ENCODE measurements around the gene CEP76.

CEP76 gene, protein sequence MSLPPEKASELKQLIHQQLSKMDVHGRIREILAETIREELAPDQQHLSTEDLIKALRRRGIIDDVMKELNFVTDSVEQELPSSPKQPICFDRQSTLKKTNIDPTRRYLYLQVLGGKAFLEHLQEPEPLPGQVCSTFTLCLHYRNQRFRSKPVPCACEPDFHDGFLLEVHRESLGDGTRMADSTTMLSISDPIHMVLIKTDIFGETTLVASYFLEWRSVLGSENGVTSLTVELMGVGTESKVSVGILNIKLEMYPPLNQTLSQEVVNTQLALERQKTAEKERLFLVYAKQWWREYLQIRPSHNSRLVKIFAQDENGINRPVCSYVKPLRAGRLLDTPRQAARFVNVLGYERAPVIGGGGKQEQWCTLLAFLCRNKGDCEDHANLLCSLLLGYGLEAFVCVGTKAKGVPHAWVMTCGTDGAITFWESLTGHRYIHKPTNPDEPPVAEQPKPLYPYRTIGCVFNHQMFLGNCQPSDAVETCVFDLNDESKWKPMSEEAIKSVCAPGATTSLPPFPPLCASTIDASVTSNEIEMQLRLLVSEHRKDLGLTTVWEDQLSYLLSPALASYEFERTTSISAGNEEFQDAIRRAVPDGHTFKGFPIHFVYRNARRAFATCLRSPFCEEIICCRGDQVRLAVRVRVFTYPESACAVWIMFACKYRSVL

DNA sequence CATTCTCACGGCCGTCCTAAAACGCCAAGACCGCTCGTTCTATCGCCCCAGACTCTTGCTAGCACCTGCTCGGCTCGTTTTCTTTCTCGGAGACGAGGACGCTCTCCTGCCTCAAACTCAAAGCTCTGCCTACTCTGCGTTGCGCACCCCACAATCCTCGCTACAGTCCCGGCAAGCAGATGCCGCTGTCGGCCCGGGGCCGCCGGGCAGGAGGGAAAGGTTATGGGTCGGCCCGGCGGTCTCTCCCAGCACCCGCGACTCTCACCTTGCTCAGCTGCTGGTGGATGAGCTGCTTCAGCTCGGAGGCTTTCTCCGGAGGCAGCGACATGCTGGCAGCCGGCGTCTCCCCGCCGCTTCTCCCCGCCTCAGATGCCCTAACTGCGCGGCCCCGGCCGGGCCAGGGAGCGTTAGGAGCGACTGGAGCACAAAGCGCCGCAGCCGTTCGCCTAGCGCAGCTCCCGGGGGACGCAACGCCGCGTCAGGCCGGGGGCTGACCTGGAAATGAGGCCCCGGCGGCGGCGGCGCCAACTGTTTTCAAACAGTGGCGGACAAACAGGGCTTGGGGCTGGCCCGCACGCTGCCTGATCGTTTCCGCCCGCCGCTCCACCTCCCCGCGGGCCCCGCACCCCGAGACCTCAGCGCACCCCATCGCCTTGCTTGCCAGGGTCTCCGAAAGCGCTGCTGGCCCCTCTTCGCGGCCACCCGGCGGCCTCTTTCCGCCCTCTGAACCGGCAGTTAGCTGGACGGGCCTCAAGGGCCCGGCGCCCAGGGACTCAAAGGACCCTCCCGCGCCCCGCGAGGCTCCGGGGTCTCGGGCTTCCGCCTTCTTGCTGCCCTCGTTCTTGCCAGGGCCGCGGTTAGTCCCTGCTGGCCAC lies at the start of gene CEP76, which contains the start of gene PSMG2:
Gene CEP76 (minus strand): TSS at position 503 of the 875 bp plus-strand sequence. CDS start 175 bp downstream, at position 328.
Gene PSMG2 (plus strand): TSS at position 822 of the 875 bp plus-strand sequence. CDS start 66 bp downstream, outside the sequence.
- peak; percentile 54 to 77 for DNase-seq (ENCODE audit: low read depth in 2 of 2)

DNA sequence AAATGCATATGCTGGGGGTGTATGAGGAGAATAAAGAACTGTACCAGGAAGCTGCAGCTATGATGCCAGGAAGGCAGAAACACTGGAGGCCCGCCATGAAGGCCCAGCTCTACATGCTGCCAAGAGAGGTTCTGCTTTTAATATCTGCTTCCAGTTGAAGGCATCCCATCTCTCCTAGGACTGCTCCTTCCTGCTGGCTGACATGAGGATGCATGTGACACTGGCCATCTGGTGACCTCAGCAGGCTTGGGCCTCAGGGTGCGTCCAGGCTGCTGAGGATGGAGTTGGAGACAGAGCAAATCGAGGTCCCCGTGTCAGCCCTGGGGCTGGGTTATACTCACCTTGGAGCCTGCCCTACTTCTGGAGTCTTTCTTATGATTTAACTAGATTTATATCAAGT lies 49.4 kb upstream of the CEP76 start:
- no peak for DNase-seq (ENCODE audit: low read depth in 2 of 2)

DNA sequence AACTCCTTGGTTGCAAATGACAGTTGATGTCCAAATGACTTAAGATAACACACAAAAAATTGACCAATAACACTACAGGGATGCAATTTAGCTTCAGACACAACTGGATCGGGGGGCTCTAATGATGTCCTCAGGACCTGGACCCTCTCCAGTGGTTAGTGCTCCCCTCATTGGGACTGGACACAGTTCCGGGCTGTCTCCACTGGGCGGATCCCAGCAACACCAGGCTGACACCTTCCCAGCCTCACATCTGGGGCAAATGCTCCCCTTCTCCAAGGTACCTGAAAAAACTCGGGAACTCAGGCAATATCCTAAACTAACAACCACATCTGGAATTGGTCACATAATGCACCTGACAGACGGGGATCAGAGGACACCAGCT lies 49.0 kb upstream of the CEP76 start:
- DNase-seq (ENCODE audit: low read depth in 2 of 2), result no peak

DNA sequence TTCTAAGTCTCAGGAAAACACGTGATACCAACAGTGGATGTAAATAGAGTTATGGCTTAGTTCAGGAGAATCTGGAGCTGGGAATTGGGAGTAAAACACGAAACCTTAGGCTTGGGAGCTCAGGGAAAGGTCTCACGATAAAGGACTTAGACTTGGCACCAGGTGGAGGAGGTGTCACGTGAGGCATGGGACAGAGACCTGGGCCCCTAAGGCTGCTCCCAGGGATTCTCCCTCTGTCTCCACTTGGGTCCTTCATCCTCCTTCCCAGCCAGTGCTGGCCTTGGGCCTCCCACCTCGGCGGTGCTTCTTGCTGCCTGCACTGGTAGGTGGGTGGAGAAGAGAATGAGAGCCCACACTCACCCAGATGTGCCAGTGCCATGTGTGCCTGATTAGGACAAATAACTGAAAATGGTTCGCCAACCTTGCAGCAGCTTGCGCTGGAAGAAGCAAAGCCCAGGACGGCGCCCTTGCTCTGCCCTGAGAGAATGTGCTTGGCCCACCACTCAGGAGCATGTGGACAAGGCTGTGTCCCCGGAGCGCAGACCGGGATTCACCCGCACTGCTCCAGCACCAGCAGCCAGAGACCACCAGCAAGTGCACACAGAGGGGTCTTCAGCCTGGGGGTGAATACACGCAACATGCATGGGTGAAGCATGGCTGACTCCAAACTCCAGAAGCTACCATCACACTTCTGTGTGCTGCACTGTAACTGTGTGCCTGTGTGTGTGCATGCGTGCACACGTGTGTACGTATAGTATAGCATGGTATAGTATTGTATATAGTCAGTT lies 48.4 kb upstream of the CEP76 start:
- no peak for DNase-seq (ENCODE audit: low read depth in 2 of 2)

DNA sequence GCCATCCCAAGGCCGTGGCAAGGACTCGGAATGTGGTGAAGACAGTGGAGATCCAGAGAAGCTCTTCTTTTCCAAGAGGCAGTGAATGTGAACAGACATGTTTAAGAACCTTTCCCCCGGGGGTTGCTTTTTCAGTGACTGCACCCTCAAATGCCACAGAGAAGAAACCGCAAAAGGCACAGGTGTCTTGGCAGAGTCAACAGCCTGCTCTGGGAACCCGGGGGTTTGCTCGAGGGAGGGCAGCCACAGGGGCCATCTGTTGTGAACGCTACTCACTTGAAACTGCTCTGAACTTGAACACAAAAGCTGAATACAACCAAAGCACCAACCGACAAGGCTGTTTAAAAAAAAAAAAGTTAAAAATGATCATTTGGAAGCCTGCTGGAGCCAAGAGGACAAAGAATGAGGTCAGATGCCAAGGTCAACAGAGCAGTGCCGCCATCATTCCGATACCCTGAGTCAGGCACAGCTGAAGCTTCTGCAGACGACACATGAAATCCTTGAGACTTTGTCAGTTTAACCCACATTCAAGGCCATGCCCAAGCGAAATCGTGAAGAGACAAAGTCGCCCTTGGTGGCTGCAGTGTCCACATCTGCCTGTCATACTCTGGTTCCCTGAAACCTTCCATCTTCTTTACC lies 47.7 kb upstream of the CEP76 start:
- no peak for DNase-seq (ENCODE audit: low read depth in 2 of 2)

DNA sequence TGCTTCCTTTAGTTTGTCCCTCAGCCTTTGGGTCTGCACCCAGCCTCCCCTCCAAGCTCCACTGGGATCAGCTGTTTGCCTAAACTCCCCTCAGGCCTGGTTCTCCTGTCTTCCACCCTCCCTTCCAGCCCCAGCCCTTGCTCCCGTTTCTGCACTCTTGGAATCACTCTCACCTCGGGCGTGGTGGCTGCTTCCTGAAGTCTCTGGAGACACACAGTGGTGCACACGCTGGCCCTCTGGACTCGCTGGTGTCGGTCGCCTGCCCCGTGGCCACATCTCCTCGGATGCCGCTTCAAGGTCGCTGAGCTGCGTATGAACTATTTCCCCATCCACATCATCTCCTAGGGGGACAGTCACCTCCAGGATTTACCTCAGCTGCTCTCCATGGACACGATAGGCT lies 46.6 kb upstream of the CEP76 start:
- DNase-seq (ENCODE audit: low read depth in 2 of 2), result no peak

DNA sequence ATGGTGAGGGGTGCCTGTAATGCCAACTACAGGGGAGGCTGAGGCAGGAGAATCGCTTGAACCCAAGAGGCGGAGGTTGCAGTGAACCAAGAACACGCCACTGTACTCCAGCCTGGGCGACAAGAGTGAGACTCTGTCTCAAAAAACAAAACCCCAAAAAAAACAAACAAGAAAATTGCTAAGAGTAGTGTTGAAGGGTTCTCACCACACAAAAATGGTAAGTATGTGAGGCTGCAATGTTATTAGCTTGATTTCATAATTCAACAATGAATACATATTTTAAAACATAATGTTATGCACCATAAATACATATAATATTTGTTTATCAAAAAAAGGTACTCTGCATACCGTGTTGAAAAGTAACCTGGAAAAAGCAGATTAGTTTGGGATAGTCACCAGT lies 46.1 kb upstream of the CEP76 start:
- DNase-seq (ENCODE audit: low read depth in 2 of 2), result no peak

DNA sequence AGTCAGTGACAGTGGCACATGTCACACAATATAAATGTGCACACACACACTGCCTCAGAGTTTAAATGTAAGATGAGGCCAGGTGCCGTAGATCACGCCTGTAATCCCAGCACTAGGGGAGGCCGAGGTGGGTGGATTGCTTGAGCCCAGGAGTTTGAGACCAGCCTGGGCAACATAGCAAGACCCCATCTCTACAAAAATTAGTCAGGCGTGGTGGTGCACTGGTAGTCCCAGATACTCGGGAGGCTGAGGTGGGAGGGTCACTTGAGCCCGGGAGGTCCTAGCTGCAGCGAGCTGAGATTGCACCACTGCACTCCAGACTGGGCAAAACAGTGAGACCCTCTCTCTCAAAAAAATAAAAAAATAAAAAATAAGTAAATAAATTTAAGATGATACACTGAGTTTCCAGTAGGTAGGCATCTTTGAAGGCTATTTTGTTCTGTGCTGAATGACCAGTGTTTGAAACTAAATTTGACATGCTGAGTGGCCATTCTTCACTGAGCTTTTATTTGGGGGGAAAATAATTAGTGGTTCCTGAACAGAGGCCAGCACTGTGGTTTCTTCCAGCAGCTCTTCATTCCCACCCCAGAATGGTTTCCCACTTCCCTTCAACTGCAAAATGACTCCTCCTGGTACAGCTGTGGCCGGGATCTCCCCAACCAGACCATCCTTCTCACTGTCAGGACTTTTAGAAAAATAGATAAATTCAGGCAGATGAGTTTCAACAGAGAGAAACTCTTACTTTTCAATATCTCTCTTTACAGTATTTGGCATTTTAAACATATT lies 45.2 kb upstream of the CEP76 start:
- DNase-seq (ENCODE audit: low read depth in 2 of 2), result no peak

DNA sequence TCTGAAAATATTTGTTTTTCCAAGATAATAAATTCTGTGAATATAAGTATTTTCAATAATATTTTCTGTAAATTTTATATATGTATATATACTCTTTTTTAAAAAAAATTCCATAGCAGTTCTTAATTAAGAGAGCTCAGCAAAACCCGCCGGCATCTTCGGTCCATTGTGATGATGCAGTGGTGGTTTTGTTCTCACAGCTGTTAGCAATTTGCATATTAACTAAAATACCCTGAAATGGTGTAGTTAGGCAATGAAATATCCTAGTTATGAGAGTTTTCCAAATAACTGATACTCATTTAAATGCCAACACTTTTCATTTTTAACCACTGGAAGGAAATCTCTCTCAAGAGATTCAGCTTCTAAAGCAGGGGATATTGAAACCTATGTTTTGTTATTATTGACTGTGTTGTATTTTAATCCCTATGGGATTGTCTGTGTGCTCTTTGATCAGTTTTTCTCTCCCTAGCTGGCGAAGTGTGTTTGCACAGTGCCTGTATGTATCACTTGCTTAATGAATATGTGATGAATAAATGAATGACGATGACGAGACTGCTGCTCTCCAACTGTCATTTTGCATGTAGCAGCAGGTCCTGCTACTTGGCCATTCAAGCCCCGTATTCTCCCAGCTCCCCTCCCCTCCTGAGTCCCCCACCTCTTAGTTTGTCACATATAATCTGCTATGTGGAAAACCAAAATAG lies 42.7 kb upstream of the CEP76 start:
- DNase-seq (ENCODE audit: low read depth in 2 of 2), result no peak

DNA sequence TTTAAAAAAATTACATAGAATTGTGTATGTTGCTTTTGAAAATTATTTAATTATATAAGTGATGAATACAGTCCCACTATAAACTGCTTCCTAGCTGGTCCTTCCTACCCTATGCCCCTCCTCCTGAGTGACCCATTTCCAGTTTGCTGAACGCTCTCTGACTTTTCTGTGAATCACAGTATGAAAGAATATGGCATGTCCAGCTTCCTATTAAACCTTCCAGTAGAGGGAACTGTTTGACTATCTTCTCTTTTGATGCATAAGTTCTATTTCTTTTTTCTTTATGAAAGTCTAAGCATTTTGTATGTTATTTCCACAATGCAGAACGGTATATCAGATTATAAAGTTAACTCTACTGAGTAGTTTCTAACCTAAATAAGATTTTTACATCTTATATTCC lies 41.6 kb upstream of the CEP76 start:
- no peak for DNase-seq (ENCODE audit: low read depth in 2 of 2)

DNA sequence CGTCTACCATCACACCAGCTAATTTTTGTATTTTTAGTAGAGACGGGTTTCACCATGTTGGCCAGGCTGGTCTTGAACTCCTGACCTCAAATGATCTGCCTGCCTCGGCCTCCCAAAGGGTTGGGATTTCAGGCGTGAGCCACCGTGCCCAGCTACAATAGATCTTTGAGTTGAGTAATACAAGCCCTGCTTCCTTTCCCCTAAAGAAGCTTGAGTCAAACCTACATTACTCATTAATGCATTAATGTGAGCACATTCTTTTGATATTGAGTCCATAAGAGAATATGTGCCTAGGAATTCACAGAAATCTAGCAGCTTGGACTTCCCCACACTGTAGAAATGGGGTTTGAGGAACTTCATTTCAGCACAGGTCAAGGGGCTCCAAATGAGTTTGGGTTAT lies 39.9 kb upstream of the CEP76 start:
- DNase-seq (ENCODE audit: low read depth in 2 of 2), result no peak

DNA sequence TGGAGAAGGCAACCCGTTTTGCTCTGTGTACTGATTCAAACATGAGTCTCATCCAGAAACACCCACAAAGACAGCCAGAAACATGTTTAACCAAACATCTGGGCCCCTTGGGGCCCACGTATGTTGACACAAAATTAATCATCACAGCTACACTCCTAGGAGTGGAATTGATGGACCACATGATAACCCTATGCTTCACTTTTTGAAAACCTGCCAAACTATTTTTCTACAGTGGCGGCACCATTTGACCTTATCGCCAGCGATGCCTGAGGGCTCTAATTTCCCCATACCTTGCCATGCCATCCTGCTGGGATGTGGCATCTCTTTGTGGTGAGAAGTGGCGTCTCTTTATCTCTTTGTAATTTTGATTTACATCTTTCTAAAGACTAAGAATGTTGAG lies 38.8 kb upstream of the CEP76 start:
- no peak for DNase-seq (ENCODE audit: low read depth in 2 of 2)

DNA sequence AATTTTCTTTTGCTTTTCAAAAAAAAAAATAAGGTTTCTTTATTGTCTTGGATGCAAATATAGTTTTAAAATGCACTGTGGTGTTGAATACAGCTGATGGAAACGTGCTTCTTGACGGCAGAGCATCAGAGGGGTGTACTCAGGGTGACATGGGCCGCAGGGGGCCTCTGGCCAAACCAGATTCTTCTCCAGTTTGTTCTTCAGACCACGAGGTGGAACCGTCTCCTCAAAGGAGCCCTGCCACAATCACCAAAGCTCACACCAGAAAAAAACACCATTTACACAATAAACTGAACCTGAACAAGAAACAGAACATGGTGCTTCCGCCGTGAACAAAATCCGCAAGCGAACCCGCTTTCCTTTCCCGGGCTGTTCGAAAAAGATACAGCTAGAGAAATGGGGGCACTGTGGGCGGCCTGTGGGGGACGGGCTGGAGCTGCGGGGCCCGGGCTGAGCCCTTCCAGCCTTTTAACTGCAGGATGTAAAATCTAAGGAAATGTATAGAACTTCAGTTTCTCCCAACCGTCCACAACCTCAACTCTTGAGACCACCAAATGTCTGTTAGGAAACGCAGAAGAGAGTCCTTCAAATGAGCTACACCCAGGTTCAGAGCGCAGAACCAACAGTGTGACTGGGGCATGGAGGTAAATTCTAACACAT lies 34.9 kb upstream of the CEP76 start:
- no peak for DNase-seq (ENCODE audit: low read depth in 2 of 2)

DNA sequence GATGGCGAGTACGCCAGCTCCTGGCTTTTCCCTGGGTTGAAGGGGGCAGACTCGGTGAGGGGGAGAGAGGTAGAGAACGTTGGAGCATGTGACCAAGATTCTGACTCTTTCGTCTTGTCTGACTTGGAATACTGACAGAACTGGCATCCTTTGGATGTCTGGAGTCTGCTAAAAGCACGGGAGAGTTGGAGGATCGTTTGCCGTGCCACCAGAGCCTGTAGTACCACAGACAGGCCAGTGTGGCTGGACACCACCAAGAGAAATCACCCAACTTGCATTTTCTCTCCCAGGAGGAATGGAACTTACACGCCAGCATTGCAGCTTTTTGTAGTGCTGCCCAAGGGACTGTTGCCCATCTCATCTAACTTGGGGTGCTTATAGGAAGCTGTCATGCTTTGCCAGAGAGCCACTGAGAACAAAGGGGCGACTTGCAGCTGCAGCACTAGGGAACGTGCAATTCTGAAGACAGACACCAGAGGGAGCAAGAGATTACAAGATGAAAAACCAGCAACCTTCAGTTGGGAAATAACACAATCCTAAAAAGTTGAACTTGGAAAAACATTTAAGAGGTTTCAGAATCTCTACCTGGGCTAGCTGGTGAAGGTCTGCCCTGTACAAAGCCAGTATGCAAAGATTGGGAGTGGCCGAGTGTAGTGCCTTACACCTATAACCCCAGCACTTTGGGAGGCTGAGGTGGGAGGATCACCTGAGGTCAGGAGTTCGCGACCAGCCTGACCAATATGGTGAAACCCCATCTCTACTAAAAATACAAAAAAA lies 24.4 kb upstream of the CEP76 start:
- DNase-seq (ENCODE audit: low read depth in 2 of 2), result peak; percentile 4 to 21

DNA sequence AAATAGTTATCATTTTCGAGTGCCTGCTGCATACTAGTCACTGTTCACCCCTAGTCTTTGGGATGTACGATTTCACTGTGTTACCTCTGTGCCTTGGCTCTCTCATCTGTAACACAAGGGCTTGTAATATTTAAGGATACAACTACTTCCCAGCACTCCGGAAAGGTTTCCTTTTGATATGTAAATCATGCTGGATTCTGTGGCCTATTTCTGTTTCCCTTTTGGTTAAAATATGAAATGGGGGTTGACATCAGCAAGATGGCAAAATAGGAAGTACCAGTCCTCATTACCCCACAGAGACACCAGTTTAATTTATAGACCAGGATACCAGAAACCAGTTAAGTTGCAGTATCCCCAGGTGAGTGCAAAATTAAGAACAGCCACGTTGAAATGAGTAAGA lies 23.8 kb upstream of the CEP76 start:
- no peak for DNase-seq (ENCODE audit: low read depth in 2 of 2)

DNA sequence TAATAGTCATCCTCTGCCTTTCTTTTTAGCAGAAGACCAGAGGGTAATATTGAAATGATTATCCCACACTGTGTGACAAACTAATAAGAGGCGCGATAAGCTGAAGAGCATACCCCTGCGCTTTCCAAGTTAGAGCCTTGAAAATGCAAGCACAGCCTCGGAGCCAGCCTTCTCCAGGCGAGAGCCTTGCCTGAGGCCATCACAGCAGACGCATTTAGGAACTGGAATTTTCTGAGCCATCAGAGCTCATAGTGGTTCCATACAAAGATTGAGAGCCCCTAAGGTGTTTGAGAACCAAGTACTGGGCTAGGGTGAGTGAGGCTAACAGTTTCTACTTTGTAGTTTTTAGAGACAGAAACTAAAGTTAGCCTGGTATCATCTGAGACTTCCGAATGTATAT lies 20.2 kb upstream of the CEP76 start:
- DNase-seq (ENCODE audit: low read depth in 2 of 2), result no peak

DNA sequence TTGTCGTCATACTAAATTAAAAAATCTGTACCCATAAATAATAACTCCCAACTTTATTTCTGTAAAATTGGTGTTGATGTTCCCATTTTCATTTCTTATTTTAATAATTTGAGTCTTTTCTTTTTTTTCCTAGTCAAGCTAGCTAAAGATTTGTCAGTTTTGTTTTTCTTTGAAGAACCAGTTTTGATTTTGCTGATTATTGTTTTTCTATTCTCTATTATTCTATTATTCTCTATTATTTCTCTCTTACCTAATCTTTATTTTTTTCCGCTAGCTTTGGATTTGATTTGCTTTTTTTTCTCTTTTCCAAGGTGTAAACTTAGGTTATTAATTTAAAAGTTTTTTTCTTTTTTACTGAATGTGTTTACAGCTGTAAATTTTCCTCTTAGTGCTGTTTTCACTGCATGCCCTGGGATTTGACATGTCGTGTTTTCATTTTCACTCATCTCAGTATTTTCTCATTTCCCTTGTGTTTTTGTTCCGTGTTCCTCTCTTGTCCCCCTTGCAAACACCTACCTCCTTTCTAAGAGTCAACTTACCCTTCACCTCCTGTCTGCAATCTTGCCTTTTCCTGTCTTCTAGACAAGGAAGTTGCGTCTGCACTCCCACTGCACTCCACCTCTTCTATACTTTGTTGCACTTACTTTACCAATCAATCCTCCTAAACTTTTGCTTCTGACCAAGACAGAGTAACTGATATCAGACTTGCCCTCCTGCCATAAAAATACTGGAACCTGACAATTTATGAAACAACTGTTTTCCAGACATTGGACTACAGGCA lies 19.2 kb upstream of the CEP76 start:
- no peak for DNase-seq (ENCODE audit: low read depth in 2 of 2)

Data from stimulated activated CD8-positive, alpha-beta memory T cell treated with anti-CD3 and anti-CD28 coated beads, Interleukin-7, amount 100 ng/mL, for 4 hours (primary cell).